ENCODE results near the gene MTREX. TPM values are rescaled to one million over a fixed set of nuclear protein-coding genes. Genes with fewer than 3 reads are reported as not detected.

MTREX gene
- total RNA-seq, 1 experiment from 2014 or later = 25.6 TPM

DNA sequence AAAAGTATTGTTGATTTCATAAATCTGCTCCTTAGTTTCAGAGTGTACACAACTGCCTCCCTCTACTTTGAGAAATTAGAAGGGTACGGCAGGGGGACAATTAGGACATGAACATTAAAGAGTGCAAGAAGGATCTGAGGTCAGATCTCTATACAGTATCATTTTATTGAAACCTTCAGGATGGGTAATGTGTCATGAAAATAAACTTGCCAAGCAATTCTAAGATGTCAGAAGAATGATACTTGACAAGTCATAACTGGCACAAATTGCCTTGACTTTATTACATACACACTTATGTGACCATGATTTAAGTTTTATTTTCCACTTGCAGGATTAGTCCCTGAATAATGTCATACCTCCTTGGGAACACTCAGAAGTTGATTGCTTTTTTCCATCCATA is 134.2 kb downstream of the MTREX start:
- no TSS peak for BruUV-seq (replicated peaks)
- Histone ChIP-seq H3K9me3 (ENCODE audit: low read length) (no peaks in the 10 kb centered on the region), H3K79me2 (ENCODE audit: low read length) (no peaks in the 10 kb centered on the region), H3K27ac (ENCODE audit: low read length) (no peak overlapping the region), H3K4me2 (ENCODE audit: low read length) (no peak overlapping the region), H2AFZ (ENCODE audit: low read length) (no peak overlapping the region), H3K4me1 (ENCODE audit: insufficient read depth, low read length) (peaks cover 23% of the 10 kb centered on the region), H3K27me3 (ENCODE audit: low read length) (no peaks in the 10 kb centered on the region), H4K20me1 (ENCODE audit: low read length) (no peaks in the 10 kb centered on the region), H3K9ac (ENCODE audit: low read length) (no peak overlapping the region), H3K9me2 (replicated peaks; ENCODE audit: low read length) (no peaks in the 10 kb centered on the region), H3K36me3 (ENCODE audit: low read depth, low read length) (no peaks in the 10 kb centered on the region), H3F3A (ENCODE audit: low read length, unreplicated experiment) (peaks cover 4% of the 10 kb centered on the region), H3K4me3 (ENCODE audit: low read length) (no peak overlapping the region)
- ChIA-PET CTCF (no interaction called here), POLR2A (ENCODE audit: unreplicated experiment) (no interaction called here)
- DNase-seq (no peak), ATAC-seq (no peak)
- TF ChIP-seq CTCF (conservative IDR thresholded peaks at IDR 0.05; ENCODE audit: low read depth, low read length) (no peak), EZH2phosphoT487 (IDR thresholded peaks at IDR 0.05; ENCODE audit: borderline replicate concordance, low read length) (no peak), EZH2 (IDR thresholded peaks at IDR 0.05; ENCODE audit: low read length, unreplicated experiment) (no peak)
- intact Hi-C loops (cut with micrococcal nuclease) = no loop called here

DNA sequence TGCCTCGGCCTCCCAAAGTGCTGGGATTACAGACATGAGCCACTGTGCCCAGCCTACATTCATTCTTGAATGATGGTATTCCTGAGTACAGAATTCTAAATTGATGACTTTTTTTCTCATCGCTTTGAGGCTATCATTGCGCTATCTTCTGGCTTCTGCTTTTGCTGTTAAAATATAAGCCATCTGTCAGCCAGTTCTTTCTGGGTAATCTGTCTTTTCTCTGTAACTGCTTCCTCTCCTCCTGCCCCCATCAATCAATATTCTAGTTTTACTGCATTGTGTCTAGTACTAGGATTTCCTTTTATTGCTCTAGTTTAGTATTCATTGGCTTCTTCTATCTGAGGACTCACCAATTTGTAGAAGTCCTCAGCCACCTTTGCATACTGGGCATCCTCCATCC is 138.0 kb downstream of the MTREX start:
- intact Hi-C loops (cut with micrococcal nuclease) = no loop called here
- H3K4me1 ChIP-seq (ENCODE audit: insufficient read depth, low read length) = no peaks in the 10 kb centered on the region
- no peak overlapping the region for H3K9ac ChIP-seq (ENCODE audit: low read length)
- CTCF ChIA-PET = no interaction called here
- no peak overlapping the region for H2AFZ ChIP-seq (ENCODE audit: low read length)
- POLR2A ChIA-PET (ENCODE audit: unreplicated experiment) = no interaction called here
- H3F3A ChIP-seq (ENCODE audit: low read length, unreplicated experiment) = no peaks in the 10 kb centered on the region
- BruUV-seq (replicated peaks) = no TSS peak
- H3K9me2 ChIP-seq (replicated peaks; ENCODE audit: low read length) = no peaks in the 10 kb centered on the region
- TF ChIP-seq CTCF (conservative IDR thresholded peaks at IDR 0.05; ENCODE audit: low read depth, low read length) (no peak), EZH2 (IDR thresholded peaks at IDR 0.05; ENCODE audit: low read length, unreplicated experiment) (no peak), EZH2phosphoT487 (IDR thresholded peaks at IDR 0.05; ENCODE audit: borderline replicate concordance, low read length) (no peak)
- H3K27ac ChIP-seq (ENCODE audit: low read length) = no peak overlapping the region
- no peaks in the 10 kb centered on the region for H3K27me3 ChIP-seq (ENCODE audit: low read length)
- no peaks in the 10 kb centered on the region for H3K36me3 ChIP-seq (ENCODE audit: low read depth, low read length)
- ATAC-seq (no peak), DNase-seq (no peak)
- no peaks in the 10 kb centered on the region for H3K79me2 ChIP-seq (ENCODE audit: low read length)
- H3K9me3 ChIP-seq (ENCODE audit: low read length) = no peaks in the 10 kb centered on the region
- no peak overlapping the region for H3K4me2 ChIP-seq (ENCODE audit: low read length)
- H3K4me3 ChIP-seq (ENCODE audit: low read length) = no peak overlapping the region
- no peaks in the 10 kb centered on the region for H4K20me1 ChIP-seq (ENCODE audit: low read length)

DNA sequence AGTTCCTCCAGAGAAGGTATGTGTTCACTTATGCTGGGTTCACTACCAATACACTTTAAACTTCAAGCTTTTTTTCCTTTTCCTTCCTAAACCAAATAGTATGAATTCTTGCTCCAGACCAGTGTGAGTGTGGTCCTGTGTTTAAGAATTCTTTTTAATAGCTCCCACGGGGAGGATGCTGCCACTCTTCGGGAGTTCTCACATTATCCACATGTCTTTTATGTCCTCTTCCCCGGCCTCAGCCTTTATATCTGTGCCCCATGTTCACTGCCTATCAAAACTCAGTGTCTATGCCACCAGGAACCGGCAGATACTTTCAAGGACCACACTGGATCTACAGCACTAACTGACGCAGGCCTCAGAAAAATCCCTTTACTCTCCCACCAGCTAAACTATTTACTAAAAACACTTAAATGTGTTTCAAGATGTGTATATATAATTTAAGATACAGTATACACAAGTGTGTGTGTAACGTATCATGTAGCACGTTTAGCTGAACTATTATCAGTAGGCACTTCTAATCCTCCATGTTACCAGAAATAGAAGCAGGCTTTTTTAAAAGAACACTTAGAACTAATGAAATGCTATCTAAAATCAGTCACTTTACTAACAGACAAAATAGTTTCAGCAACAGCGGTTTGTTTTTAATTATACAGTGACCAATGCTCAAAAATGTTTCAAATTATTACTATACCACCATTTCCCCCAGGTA is 139.0 kb downstream of the MTREX start:
- Histone ChIP-seq H3K4me1 (ENCODE audit: insufficient read depth, low read length) (no peaks in the 10 kb centered on the region), H3K36me3 (ENCODE audit: low read depth, low read length) (no peaks in the 10 kb centered on the region), H4K20me1 (ENCODE audit: low read length) (no peaks in the 10 kb centered on the region), H3F3A (ENCODE audit: low read length, unreplicated experiment) (no peaks in the 10 kb centered on the region), H3K27me3 (ENCODE audit: low read length) (no peaks in the 10 kb centered on the region), H3K4me2 (ENCODE audit: low read length) (no peak overlapping the region), H3K79me2 (ENCODE audit: low read length) (no peaks in the 10 kb centered on the region), H3K9ac (ENCODE audit: low read length) (no peak overlapping the region), H3K9me2 (replicated peaks; ENCODE audit: low read length) (no peaks in the 10 kb centered on the region), H2AFZ (ENCODE audit: low read length) (no peak overlapping the region), H3K27ac (ENCODE audit: low read length) (no peak overlapping the region), H3K9me3 (ENCODE audit: low read length) (no peaks in the 10 kb centered on the region), H3K4me3 (ENCODE audit: low read length) (no peak overlapping the region)
- ATAC-seq (no peak), DNase-seq (no peak)
- TF ChIP-seq EZH2phosphoT487 (IDR thresholded peaks at IDR 0.05; ENCODE audit: borderline replicate concordance, low read length) (no peak), CTCF (conservative IDR thresholded peaks at IDR 0.05; ENCODE audit: low read depth, low read length) (no peak), EZH2 (IDR thresholded peaks at IDR 0.05; ENCODE audit: low read length, unreplicated experiment) (no peak)
- CTCF ChIA-PET = no interaction called here
- POLR2A ChIA-PET (ENCODE audit: unreplicated experiment) = no interaction called here
- no TSS peak for BruUV-seq (replicated peaks)
- intact Hi-C loops (cut with micrococcal nuclease) = no loop called here
